HepG2 (cell line): Measurements from ENCODE around the gene CPLANE2. TPM values are rescaled to one million over a fixed set of nuclear protein-coding genes. Genes with fewer than 3 reads are reported as not detected.

Experiments
- ARID2 ChIP-seq: sonication (generic); formaldehyde crosslinking; IDR thresholded peaks from 2 replicates; pipeline ENCODE4 v1.8.1; 2022; ENCODE audit warnings: mild to moderate bottlenecking, missing genetic modification reagents, borderline replicate concordance
- ARNT ChIP-seq: fragments of 450-650 bp; IDR thresholded peaks from 2 replicates; pipeline ENCODE4 v1.6.1; 2017
- CAMTA2 ChIP-seq: sonication (generic); formaldehyde crosslinking; IDR thresholded peaks from 2 replicates; pipeline ENCODE4 v1.4.0; 2020; ENCODE audit warnings: mild to moderate bottlenecking, missing genetic modification reagents, borderline replicate concordance
- LRRFIP1 ChIP-seq: sonication (generic); formaldehyde crosslinking; conservative IDR thresholded peaks from 2 replicates; pipeline ENCODE4 v1.4.0; 2020; ENCODE audit warnings: missing genetic modification reagents
- MAFG ChIP-seq: sonication (generic); formaldehyde crosslinking; IDR thresholded peaks from 2 replicates; pipeline ENCODE4 v1.5.1; 2020; ENCODE audit warnings: mild to moderate bottlenecking, missing genetic modification reagents
- MLX ChIP-seq: IDR thresholded peaks from 2 replicates; pipeline ENCODE4 v1.6.1; 2016
- NCOR1 ChIP-seq: fragments of 200-600 bp; sonication (generic); IDR thresholded peaks from 2 replicates; pipeline ENCODE4 v1.7.0; 2017; ENCODE audit warnings: antibody characterized with exemption, low read length, borderline replicate concordance
- PRDM4 ChIP-seq: sonication (generic); formaldehyde crosslinking; IDR thresholded peaks from 2 replicates; pipeline ENCODE4 v1.9.0; 2021; ENCODE audit warnings: missing genetic modification reagents, borderline replicate concordance
- RAD21 ChIP-seq: fragments of 450-650 bp; formaldehyde crosslinking; IDR thresholded peaks from 2 replicates; pipeline ENCODE4 v1.5.0; 2020; ENCODE audit warnings: mild to moderate bottlenecking
- RBM22 ChIP-seq: fragments of 200-400 bp; formaldehyde crosslinking; optimal IDR thresholded peaks from 2 replicates; pipeline ENCODE3; 2017; ENCODE audit warnings: mild to moderate bottlenecking, low read length, moderate library complexity
- TFAP4 ChIP-seq: sonication (generic); IDR thresholded peaks from 2 replicates; pipeline ENCODE4 v1.6.1; 2016; ENCODE audit warnings: low read depth, borderline replicate concordance
- TFDP2 ChIP-seq: sonication (generic); formaldehyde crosslinking; IDR thresholded peaks from 2 replicates; pipeline ENCODE4 v1.4.0; 2020; ENCODE audit warnings: missing genetic modification reagents
- ZFY ChIP-seq: sonication (generic); formaldehyde crosslinking; IDR thresholded peaks from 2 replicates; pipeline ENCODE4 v1.4.0; 2020; ENCODE audit warnings: missing genetic modification reagents
- ZMAT3 ChIP-seq: sonication (generic); formaldehyde crosslinking; conservative IDR thresholded peaks from 2 replicates; pipeline ENCODE4 v1.7.0; 2021; ENCODE audit warnings: missing genetic modification reagents
- ZNF12 ChIP-seq: sonication (generic); formaldehyde crosslinking; IDR thresholded peaks from 2 replicates; pipeline ENCODE4 v1.5.0; 2020; ENCODE audit warnings: missing genetic modification reagents
- ZNF598 ChIP-seq: sonication (generic); formaldehyde crosslinking; IDR thresholded peaks from 2 replicates; pipeline ENCODE4 v1.5.1; 2020; ENCODE audit warnings: mild to moderate bottlenecking, missing genetic modification reagents, borderline replicate concordance
- ZNF687 ChIP-seq: sonication (generic); formaldehyde crosslinking; IDR thresholded peaks from 2 replicates; pipeline ENCODE4 v1.5.1; 2020; ENCODE audit warnings: mild to moderate bottlenecking, missing genetic modification reagents, moderate library complexity
- ZNF777 ChIP-seq: sonication (generic); formaldehyde crosslinking; IDR thresholded peaks from 2 replicates; pipeline ENCODE4 v1.4.0; 2020; ENCODE audit warnings: missing genetic modification reagents
- polyA plus RNA-seq, 8 experiments: library from polyadenylated mRNA; depleted of rRNA in 3 of 8; stranded (reverse) in 7 of 8; unstranded in 1 of 8; fragments of >200 nt; fragmentation: Illumina TruSeq in 4 of 8; extraction: Trizol in 4 of 8; gene quantifications; 2 replicates each; pipeline versions ENCODE4 v1.2.1 to v1.2.3, GENCODE V29; 2011 to 2016; ENCODE audit warnings: low read depth in 4 of 8, missing spikeins in 1 of 8, mixed read lengths in 1 of 8; ENCODE audit not compliant: insufficient read depth in 1 of 8
- total RNA-seq, 5 experiments: library from RNA; depleted of rRNA; stranded (reverse); fragments of >200 nt; fragmentation: Illumina TruSeq; extraction: Trizol; gene quantifications; 2 replicates each; pipeline ENCODE4 v1.2.3, GENCODE V29; 2016; ENCODE audit warnings: low read depth in 1 of 5

The CPLANE2 gene
- total and polyA plus RNA-seq, 2 of the 13 experiments (the other 11 are each of a cell fraction or from before 2014, with no cell fraction given): 0.29 to 1.6 TPM

GRCh38 chr1:16243936-16244649, 7.1 kb upstream of the CPLANE2 start (continued):
- TF ChIP-seq TFDP2 (CRISPR knock-in tag): no peak
- TF ChIP-seq ZNF598 (CRISPR knock-in tag): 0 out of 2 replicates have a peak, but pooled peaks have one; percentile 17
- TF ChIP-seq ARNT: no peak
- TF ChIP-seq MAFG (CRISPR knock-in tag): no peak
- TF ChIP-seq RBM22: peak; percentile 13
- TF ChIP-seq NCOR1: no peak
- peak; percentile 81 for TF ChIP-seq RAD21 (CRISPR knock-in tag)
- TF ChIP-seq ZFY (CRISPR knock-in tag): no peak
- no peak for TF ChIP-seq MLX (CRISPR knock-in tag)
- no peak for TF ChIP-seq ARID2 (CRISPR knock-in tag)
- TF ChIP-seq TFAP4: no peak
- 0 out of 2 replicates have a peak, but pooled peaks have one; percentile 29 for TF ChIP-seq ZMAT3 (CRISPR knock-in tag)
- TF ChIP-seq PRDM4: no peak
- no peak for TF ChIP-seq CAMTA2 (CRISPR knock-in tag)
- TF ChIP-seq ZNF777 (CRISPR knock-in tag): no peak
- peak; percentile 20; the same call in 1 of the 2 replicates for TF ChIP-seq ZNF687 (CRISPR knock-in tag)
- no peak for TF ChIP-seq LRRFIP1
- no peak for TF ChIP-seq ZNF12 (CRISPR knock-in tag)
